Caki2 (cell line): Measurements from ENCODE around the gene SYS1. TPM values are rescaled to one million over a fixed set of nuclear protein-coding genes. Genes with fewer than 3 reads are reported as not detected.

ENCODE experiments used
- DNase-seq: peaks from one replicate; pipeline ENCODE4 v3.0.0-alpha.2; 2015; ENCODE audit warnings: low read depth
- in situ Hi-C: cut with HindIII; loops from 2 replicates; pipeline ENCODE4 v1.10.0; 2016; ENCODE audit warnings: low sequenced_read_pairs, low pct_unique_long_range_greater_than_20kb, mixed read lengths
- total RNA-seq: library from RNA; depleted of rRNA; stranded (reverse); fragments of >200 nt; shearing (Covaris generic); gene quantifications from 2 replicates; pipeline ENCODE4 v1.2.3, GENCODE V29; 2014; ENCODE audit warnings: low replicate concordance

Gene SYS1
- total RNA-seq, 1 experiment from 2014 or later = 59.1 TPM

DNA sequence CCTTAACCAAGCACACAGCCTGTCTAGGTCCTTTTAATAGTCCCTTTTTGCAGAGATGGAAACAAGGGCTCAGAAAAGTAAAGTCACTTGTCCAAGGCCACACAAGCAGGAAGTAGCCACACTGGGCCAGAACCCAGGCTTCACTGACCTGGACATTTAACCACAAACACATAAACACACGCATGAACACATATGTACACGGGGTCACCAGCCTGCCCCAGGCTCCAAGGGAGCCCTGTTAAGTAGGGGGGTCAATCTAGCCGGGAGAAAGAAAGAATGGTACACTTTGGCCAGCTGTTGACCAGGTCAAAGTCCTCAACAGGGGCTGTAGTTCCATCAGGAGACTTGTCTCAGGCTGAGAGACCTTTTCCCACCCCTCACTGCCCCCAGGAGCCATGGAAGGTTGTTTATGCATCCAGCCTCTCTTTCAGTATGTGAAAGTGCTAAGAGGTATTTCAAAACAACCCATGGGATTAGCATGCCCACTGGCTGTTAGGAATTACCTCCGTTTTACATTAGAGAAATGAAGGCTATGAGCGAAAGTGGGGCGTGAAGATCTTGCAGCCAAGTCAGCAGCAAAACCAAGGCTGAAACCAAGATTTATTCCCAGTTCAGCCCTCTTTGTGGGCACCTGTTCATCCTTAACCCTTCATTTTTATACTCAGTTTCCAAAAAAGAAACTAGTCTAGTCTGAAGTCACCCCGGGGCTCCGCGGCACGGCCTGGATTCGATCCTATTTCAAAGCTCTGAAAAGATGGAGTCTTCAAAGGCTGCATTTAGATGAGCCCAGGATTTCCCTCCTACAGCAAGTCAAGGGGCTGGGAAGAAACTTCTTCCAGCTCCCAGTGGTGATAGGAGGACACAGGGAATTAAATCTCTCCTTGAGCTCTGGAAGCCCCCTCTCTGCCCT lies 24.6 kb upstream of the SYS1 start:
- in situ Hi-C loops = no loop called here
- no peak for DNase-seq

- DNase-seq = no peak
- in situ Hi-C loops = no loop called here
These were observed 23.9 kb upstream of the SYS1 start for GRCh38 chr20:45339084-45339483.

GRCh38 chr20:45339799-45340198 lies 23.2 kb upstream of the SYS1 start:
- no peak for DNase-seq
- in situ Hi-C loops = no loop called here

GRCh38 chr20:45340236-45340847 lies 22.6 kb upstream of the SYS1 start:
- in situ Hi-C loops = no loop called here
- no peak for DNase-seq

DNA sequence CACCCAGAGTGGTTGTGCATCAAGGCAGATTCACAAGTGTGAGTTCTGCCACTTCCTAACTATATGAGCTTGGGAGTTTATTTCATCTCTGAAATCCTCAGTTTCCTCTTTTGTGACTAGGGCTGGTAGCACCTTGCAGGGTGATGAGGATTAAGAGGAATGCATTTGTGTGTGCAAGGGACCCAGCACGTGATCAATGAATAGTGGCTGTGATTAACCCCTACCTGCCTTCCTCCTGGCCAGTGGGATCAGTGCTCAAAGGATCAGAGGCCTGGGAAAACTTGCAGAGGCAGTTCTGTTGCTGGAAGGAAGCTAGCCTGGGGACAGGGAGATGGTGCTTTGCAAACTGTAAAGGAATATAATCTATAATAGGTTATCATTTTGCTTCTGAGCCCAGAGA lies 22.0 kb upstream of the SYS1 start:
- in situ Hi-C loops = no loop called here
- no peak for DNase-seq

DNA sequence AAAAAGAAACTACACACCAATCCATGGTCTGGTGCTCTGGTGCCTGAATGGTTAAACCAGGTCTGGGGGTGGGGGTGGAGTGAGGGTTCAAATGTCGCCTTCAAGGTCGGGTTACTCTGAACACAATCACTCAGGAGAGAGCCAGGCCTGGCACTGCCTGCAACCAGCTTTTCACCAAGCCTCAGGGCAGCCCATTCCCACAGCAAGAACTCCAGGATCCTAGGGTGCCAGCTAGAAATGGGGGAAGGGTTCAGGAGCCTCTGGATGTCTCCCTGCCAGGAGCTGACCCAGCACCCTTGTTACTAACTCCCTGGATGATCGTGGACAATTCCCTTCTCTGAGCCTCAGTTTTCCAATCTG lies 21.4 kb upstream of the SYS1 start:
- no peak for DNase-seq
- in situ Hi-C loops = no loop called here

- in situ Hi-C loops = no loop called here
- peak; percentile 73 for DNase-seq
These were observed 20.8 kb upstream of the SYS1 start for GRCh38 chr20:45341939-45342854.

- in situ Hi-C loops = no loop called here
- DNase-seq = no peak
These were observed 20.0 kb upstream of the SYS1 start for GRCh38 chr20:45342855-45343531.

DNA sequence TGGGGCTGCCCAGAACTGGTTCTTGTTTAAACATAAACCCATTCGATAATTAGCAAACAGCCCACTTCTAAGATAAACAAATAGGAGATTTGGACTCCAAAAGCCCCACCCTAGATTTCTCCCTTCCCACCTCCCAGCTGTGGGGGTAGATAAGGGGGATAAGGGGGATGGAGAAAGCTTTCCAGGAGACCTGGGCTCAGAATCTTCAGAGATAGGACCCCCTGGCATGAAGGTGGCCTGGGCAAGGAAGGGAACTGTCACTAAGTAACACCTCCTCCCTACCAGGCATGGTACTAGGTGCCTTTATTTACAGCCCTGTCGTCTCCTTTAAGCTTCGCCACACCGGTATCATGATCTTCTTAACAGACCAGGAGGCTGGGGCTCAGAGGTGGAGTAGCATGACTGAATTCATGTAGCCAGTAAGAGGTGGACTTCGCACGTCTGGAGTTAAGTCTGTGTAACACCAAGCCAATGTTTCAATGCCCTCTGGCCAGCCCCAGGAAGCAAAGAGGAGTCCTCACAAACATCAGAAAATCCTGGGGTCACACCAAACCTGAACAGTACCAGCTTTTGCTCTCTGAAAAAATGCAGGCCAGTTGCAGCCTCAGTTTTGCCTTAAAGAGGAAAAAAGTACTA lies 19.3 kb upstream of the SYS1 start:
- DNase-seq = no peak
- in situ Hi-C loops = no loop called here

- in situ Hi-C loops = no loop called here
- peak; percentile 76 for DNase-seq
These were observed 18.6 kb upstream of the SYS1 start for GRCh38 chr20:45344168-45344860.

DNA sequence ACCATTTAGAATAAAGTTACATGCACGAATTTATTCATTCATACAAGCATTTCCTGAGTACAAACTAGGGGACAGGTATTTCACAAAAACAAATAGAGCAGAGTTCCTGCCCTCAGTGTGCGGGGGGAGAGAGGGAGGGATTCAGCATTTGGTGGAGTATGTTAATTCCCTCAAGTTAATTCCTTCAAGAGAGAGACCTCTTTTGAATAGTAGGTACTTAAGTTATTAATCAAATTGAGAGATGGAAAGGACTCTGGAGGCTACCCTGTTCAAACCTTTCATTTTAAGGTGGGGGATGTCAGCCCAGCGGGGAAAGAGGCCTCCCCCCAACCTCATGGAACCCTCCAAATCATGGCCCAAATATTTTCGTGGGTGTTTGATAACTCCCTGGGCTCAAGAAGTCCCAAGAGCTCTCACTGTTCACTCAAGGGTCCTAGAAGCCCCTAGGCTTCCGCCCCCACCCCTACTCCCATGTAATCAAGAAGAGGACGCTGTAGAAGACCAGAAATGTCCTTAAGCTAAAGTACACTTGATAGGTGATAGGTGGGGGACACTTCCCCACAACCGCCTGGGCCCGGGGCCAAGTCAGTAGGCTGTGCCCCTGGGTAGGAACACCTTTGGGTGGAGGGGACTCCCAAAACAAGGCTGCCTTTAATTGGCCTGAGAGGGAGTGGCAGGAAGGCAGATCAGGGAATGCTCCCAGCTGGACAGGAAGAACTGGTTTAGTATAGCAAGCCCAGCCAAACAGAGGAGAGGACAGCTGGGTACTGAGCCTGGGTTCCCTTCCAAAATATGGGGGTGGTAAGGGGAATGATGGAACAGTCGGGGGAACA lies 17.6 kb upstream of the SYS1 start:
- in situ Hi-C loops = no loop called here
- no peak for DNase-seq

DNA sequence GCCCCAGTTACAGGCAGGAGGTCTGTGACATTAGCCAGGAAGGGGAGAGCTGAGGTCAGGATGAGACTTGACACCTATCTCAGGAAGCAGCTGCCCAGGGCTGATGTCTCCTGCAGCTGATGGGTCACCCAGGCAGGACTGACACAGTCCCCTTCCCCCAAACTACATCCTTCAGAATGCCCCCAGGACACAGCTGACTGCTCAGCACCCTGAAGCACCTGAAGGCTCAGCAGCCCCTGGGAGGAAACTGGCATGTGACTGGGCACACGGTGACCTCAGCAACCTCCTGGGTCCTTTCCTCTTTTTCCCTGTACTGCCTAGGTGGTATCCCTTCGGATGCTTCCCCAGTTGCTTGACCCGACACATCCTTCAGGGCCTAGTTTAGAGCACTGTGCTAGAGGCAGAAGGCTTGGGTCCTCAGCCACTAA lies 16.7 kb upstream of the SYS1 start:
- DNase-seq = no peak
- in situ Hi-C loops = no loop called here

- no peak for DNase-seq
- in situ Hi-C loops = no loop called here
These were observed 16.1 kb upstream of the SYS1 start for GRCh38 chr20:45346851-45347250.

DNA sequence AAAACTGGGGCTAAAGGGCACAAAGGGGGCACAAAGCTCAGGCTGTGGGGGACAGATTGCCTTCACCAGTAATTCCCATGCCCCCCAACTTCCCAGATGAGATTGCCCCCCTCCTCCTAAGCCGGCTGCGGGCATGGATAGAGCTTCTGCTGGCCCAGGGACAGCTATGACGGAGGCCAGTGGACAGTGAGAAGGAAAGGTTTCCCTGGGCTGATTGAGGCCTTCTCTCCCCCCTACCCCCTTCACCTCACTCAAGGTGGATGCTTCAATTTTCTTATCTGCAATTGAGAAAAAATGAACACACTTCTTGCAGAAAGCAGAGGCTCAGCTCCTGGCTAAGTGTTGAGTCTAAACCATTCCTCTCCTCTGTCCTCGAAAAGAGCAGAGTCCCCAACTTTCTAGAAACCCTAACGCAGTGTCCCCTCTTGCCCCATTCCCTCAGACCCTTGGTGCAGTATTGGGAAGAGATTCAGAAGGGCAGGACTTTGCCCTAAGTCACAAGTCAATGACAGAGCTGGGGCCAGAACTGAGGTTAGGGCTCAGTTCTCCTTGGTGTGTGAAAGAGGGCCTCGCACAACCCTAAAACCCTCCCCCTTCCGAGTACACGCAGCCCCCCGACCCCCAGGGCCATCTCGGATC lies 15.5 kb upstream of the SYS1 start:
- no peak for DNase-seq
- in situ Hi-C loops = no loop called here

DNA sequence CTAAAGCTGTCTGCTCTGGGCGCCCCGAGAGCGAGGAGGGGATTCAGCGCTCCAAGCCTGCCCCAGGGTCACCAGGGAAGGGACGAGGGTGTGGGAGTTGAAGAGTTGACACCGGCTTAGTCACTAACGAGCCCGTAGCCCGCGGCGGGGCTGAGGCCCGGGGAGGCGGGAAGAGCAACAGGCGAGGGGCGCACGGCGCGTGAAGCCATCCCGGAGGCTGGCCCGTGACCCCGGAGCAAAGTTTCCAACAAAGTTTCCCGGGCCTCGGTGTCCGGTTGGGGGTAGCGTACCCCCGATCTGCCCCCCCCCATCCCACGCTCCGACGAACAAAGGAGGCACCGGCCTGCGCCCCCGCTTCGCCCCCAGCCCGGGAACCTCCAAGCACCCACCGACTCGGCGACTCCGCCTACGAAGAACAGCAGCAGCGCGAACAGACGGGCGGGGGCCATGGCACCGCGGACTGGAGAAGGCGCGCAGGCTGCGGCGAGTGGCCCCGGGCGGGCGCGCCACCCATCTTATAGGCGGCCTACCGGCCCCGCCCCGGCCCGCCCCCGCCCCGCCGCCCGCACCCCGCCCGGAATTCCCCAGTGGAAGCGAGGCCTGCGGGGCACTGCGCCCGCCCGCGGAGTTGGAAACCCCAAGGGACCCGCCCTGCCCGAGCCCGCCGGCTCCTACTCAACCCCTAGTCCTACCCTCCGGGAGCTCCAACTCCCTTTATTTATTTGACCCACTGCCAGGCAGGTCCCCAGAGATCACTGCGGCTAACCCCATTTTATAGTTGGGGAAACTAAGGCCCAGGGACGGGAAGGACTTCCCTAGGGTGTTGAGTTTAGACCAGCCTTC lies 14.8 kb upstream of the SYS1 start, which contains the start of gene SDC4:
Gene SDC4 (minus strand): TSS at position 489 of the 843 bp plus-strand sequence. CDS start 40 bp downstream, at position 449.
- in situ Hi-C loops = no loop called here
- no peak for DNase-seq
